Uterus (tissue), 2 donors: ENCODE data around the gene GSG1L2.

Experiments
- POLR2A ChIP-seq, 2 donors: fragments of 450-650 bp; IDR thresholded peaks; one replicate each; pipeline ENCODE4 v1.6.1; 2016; ENCODE audit warnings: antibody characterized with exemption in 2 of 2, mild to moderate bottlenecking in 1 of 2, moderate library complexity in 1 of 2
- TF ChIP-seq, protein P1 (sequence below), 4 experiments: fragments of 200-600 bp in 2 of 4; fragments of 450-650 bp in 2 of 4; sonication (generic) in 2 of 4; IDR thresholded peaks; one replicate each; pipeline ENCODE4 v1.5.1; 2016 to 2019; ENCODE audit warnings: antibody characterized with exemption in 4 of 4, mild to moderate bottlenecking in 2 of 4, moderate library complexity in 1 of 4

DNA sequence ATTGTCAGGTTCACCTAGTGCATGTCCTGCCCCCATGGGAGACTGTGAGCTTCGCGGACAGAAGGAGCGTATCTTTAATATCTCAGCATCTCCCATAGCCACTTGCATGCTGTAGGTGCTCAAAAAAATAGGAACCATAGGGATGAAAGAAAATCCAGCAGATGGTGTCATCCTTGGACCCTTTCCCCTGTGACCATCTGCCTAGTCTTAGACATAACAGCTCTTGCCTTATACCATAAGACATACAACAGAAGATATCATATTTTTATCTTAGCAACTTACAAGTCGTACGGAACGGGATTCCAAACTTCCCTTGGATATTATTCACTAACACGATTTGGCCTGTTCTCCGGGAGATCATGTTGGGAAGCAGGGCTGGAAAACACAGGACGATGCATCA lies 45.0 kb downstream of the GSG1L2 start:
- TF ChIP-seq, protein P1, sequence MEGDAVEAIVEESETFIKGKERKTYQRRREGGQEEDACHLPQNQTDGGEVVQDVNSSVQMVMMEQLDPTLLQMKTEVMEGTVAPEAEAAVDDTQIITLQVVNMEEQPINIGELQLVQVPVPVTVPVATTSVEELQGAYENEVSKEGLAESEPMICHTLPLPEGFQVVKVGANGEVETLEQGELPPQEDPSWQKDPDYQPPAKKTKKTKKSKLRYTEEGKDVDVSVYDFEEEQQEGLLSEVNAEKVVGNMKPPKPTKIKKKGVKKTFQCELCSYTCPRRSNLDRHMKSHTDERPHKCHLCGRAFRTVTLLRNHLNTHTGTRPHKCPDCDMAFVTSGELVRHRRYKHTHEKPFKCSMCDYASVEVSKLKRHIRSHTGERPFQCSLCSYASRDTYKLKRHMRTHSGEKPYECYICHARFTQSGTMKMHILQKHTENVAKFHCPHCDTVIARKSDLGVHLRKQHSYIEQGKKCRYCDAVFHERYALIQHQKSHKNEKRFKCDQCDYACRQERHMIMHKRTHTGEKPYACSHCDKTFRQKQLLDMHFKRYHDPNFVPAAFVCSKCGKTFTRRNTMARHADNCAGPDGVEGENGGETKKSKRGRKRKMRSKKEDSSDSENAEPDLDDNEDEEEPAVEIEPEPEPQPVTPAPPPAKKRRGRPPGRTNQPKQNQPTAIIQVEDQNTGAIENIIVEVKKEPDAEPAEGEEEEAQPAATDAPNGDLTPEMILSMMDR (IDR thresholded peaks at IDR 0.05) = no peak
- no peak for TF ChIP-seq POLR2A (IDR thresholded peaks at IDR 0.05)
